KOPT-K1 (cell line): Measurements from ENCODE around the gene ASCC1.
A peak's percentile ranks its signal among the peaks of the same experiment; 100 is the strongest.
"Not testable (repeated sequence)": the region's sequence is repeated elsewhere in the genome, so short reads cannot be mapped to it uniquely, and the experiment has no call there.

Experiments
- H3K27ac ChIP-seq: fragments of 200-600 bp; sonication (generic); 2 replicates; pipeline ENCODE4 v1.5.1; 2016; ENCODE audit warnings: antibody characterized with exemption, mild to moderate bottlenecking, low read depth, low read length; ENCODE audit not compliant: poor library complexity, severe bottlenecking
- H3K36me3 ChIP-seq: fragments of 200-600 bp; sonication (generic); 2 replicates; pipeline ENCODE4 v1.5.1; 2017; ENCODE audit warnings: antibody characterized with exemption, mild to moderate bottlenecking, low read length, moderate library complexity; ENCODE audit not compliant: insufficient read depth
- H3K9me3 ChIP-seq: fragments of 200-600 bp; sonication (generic); 2 replicates; pipeline ENCODE4 v1.5.1; 2017; ENCODE audit warnings: antibody characterized with exemption, low read length, mild to moderate bottlenecking; ENCODE audit not compliant: insufficient read depth, poor library complexity, severe bottlenecking

The ASCC1 gene

GRCh38 chr10:72218325-72218724, 2.2 kb upstream of the ASCC1 start:
- Histone ChIP-seq H3K27ac (peak overlapping the region; percentile 42), H3K9me3 (no peaks in the 10 kb centered on the region), H3K36me3 (peaks cover 23% of the 10 kb centered on the region)

GRCh38 chr10:72211832-72212231, 4.2 kb downstream of the ASCC1 start:
- not testable (repeated sequence) for H3K27ac ChIP-seq, H3K9me3 ChIP-seq
- peaks cover 47% of the 10 kb centered on the region for H3K36me3 ChIP-seq

- H3K36me3 ChIP-seq, result peaks cover 51% of the 10 kb centered on the region
- H3K27ac ChIP-seq, H3K9me3 ChIP-seq: not testable (repeated sequence)
Measured at GRCh38 chr10:72211381-72211780, 4.7 kb downstream of the ASCC1 start.

GRCh38 chr10:72208526-72208925, 7.5 kb downstream of the ASCC1 start:
- Histone ChIP-seq H3K27ac (peak overlapping the region; percentile 43), H3K36me3 (peaks cover 73% of the 10 kb centered on the region)
- not testable (repeated sequence) for H3K9me3 ChIP-seq

GRCh38 chr10:72206511-72207229, 9.4 kb downstream of the ASCC1 start:
- Histone ChIP-seq H3K9me3 (no peaks in the 10 kb centered on the region), H3K36me3 (peaks cover 75% of the 10 kb centered on the region), H3K27ac (no peak overlapping the region)

- Histone ChIP-seq H3K36me3 (peaks cover 76% of the 10 kb centered on the region), H3K27ac (no peak overlapping the region), H3K9me3 (no peaks in the 10 kb centered on the region)
Measured at GRCh38 chr10:72204724-72205123, 11.4 kb downstream of the ASCC1 start.

- Histone ChIP-seq H3K27ac (no peak overlapping the region), H3K36me3 (peaks cover 73% of the 10 kb centered on the region), H3K9me3 (no peaks in the 10 kb centered on the region)
Measured at GRCh38 chr10:72204296-72204695, 11.8 kb downstream of the ASCC1 start.

GRCh38 chr10:72201293-72201692, 14.8 kb downstream of the ASCC1 start:
- Histone ChIP-seq H3K36me3 (peaks cover 60% of the 10 kb centered on the region), H3K27ac (no peak overlapping the region), H3K9me3 (no peaks in the 10 kb centered on the region)

GRCh38 chr10:72200883-72201282, 15.2 kb downstream of the ASCC1 start:
- no peak overlapping the region for H3K27ac ChIP-seq
- no peaks in the 10 kb centered on the region for H3K9me3 ChIP-seq
- peaks cover 64% of the 10 kb centered on the region for H3K36me3 ChIP-seq

- Histone ChIP-seq H3K9me3 (no peaks in the 10 kb centered on the region), H3K27ac (no peak overlapping the region), H3K36me3 (peaks cover 45% of the 10 kb centered on the region)
Measured at GRCh38 chr10:72194949-72195348, 21.1 kb downstream of the ASCC1 start.

GRCh38 chr10:72186982-72187330, 29.1 kb downstream of the ASCC1 start:
- H3K9me3 ChIP-seq, result peaks cover 7% of the 10 kb centered on the region
- no peak overlapping the region for H3K27ac ChIP-seq
- H3K36me3 ChIP-seq, result peaks cover 25% of the 10 kb centered on the region

- H3K27ac ChIP-seq, result no peak overlapping the region
Measured at GRCh38 chr10:72186258-72186981, 29.7 kb downstream of the ASCC1 start.

GRCh38 chr10:72184156-72184555, 31.9 kb downstream of the ASCC1 start:
- Histone ChIP-seq H3K27ac (no peak overlapping the region), H3K36me3 (peaks cover 25% of the 10 kb centered on the region), H3K9me3 (peaks cover 7% of the 10 kb centered on the region)

More at GRCh38 chr10:72186258-72186981, 29.7 kb downstream of the ASCC1 start:
- Histone ChIP-seq H3K36me3 (peaks cover 26% of the 10 kb centered on the region), H3K9me3 (peaks cover 7% of the 10 kb centered on the region)

- H3K9me3 ChIP-seq, result no peaks in the 10 kb centered on the region
- H3K27ac ChIP-seq, result no peak overlapping the region
- peaks cover 21% of the 10 kb centered on the region for H3K36me3 ChIP-seq
Measured at GRCh38 chr10:72177454-72177853, 38.6 kb downstream of the ASCC1 start.

- Histone ChIP-seq H3K27ac (no peak overlapping the region), H3K36me3 (peaks cover 15% of the 10 kb centered on the region), H3K9me3 (no peaks in the 10 kb centered on the region)
Measured at GRCh38 chr10:72176701-72177100, 39.4 kb downstream of the ASCC1 start.

- Histone ChIP-seq H3K27ac (no peak overlapping the region), H3K36me3 (peaks cover 14% of the 10 kb centered on the region), H3K9me3 (no peaks in the 10 kb centered on the region)
Measured at GRCh38 chr10:72175149-72175548, 40.9 kb downstream of the ASCC1 start.
